Loucy (cell line): ENCODE data around the gene KCNJ15.

Experiments used
- CTCF ChIP-seq: fragments of 200-600 bp; sonication (generic); conservative IDR thresholded peaks from 2 replicates; pipeline ENCODE4 v1.5.1; 2014; ENCODE audit warnings: mild to moderate bottlenecking, antibody characterized with exemption, low read length
- EZH2phosphoT487 ChIP-seq: fragments of 200-600 bp; IDR thresholded peaks from 2 replicates; pipeline ENCODE4 v1.6.1; 2018; ENCODE audit warnings: antibody characterized with exemption, mild to moderate bottlenecking, moderate library complexity, borderline replicate concordance

DNA sequence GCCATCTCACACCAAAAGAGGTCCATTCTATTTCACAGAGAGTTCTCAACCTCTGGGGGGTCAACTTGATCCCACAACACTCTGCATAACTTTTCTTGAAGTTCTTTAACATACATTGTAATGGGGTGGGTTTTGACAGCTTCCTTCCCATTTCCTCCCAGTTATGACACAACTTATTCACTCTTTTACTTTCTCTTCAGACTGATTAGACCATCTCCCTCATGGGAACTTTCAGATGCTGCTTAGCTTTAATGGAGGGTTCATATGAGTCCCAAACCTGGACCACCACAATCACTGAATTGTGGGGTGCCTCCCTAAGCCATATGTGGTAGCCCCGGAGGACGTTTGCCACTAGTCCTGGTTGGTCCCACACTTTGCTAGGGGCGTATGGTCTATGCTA lies 28.3 kb upstream of the KCNJ15 start:
- TF ChIP-seq CTCF, result no peak
- no peak for TF ChIP-seq EZH2phosphoT487
